ENCODE measurements around the gene EXOC2.

The EXOC2 gene

GRCh38 chr6:528989-529388 is 163.9 kb downstream of the EXOC2 start:
- H3K9me2 ChIP-seq (replicated peaks; ENCODE audit: control insufficient read depth, low read length) = no peaks in the 10 kb centered on the region
- H3K27ac ChIP-seq (ENCODE audit: low read depth, low read length) = no peak overlapping the region
- H3K4me3 ChIP-seq (ENCODE audit: low read length) = no peak overlapping the region
- H3K4me1 ChIP-seq (ENCODE audit: control insufficient read depth, low read length) = no peaks in the 10 kb centered on the region
- no peaks in the 10 kb centered on the region for H3K9me3 ChIP-seq (ENCODE audit: control insufficient read depth, insufficient read depth, low read length)
- H3K27me3 ChIP-seq (ENCODE audit: control insufficient read depth, low read length) = no peaks in the 10 kb centered on the region
- H3K36me3 ChIP-seq (ENCODE audit: control insufficient read depth, low read length) = peaks cover 2% of the 10 kb centered on the region; the same call in 1 of the 2 replicates
- TF ChIP-seq CTCF (IDR thresholded peaks at IDR 0.05; ENCODE audit: low read depth, low read length, poor library complexity, severe bottlenecking) (no peak), EZH2phosphoT487 (IDR thresholded peaks at IDR 0.05; ENCODE audit: borderline replicate concordance, low read length) (no peak)
- no peaks in the 10 kb centered on the region for H4K20me1 ChIP-seq (ENCODE audit: control insufficient read depth, insufficient read depth, low read depth, low read length)
- H3K79me2 ChIP-seq (ENCODE audit: control insufficient read depth, low read length) = no peaks in the 10 kb centered on the region
- no peaks in the 10 kb centered on the region for H3F3A ChIP-seq (ENCODE audit: control insufficient read depth, insufficient read depth)
- no peak overlapping the region for H3K4me2 ChIP-seq (ENCODE audit: low read length)

DNA sequence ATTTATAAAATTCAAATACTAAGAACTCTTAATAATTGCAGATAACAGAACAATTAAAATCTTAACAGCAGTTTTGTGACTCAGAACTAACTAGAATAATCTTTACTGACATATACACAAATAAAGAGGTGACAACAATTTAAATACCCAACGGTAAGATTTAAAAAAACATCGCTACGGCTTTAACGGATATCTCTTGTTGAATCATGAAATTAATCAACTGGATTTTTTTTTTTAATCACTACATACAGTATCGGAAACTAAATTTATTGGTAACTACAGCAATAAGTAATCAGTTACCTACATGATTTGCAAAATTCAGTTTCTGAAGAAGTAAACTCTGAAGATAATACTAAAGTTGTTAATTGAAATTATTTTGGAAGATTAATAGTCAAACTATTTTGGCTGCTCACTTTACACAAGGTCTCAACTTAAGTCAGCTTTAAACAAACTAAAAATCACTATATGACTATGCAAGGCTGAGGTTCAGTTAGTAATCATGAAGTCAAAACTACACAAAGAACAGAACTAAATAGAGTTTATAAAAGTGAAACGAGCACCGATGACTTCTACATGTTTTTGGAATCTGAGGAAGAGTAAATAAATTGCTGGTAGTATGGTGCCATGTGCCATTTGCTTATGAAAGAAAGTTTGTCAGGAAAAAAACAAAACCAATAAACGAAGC is 164.8 kb downstream of the EXOC2 start:
- Histone ChIP-seq H3K4me3 (ENCODE audit: low read length) (no peak overlapping the region), H3K9me3 (ENCODE audit: control insufficient read depth, insufficient read depth, low read length) (no peaks in the 10 kb centered on the region), H3K4me1 (ENCODE audit: control insufficient read depth, low read length) (no peaks in the 10 kb centered on the region), H4K20me1 (ENCODE audit: control insufficient read depth, insufficient read depth, low read depth, low read length) (no peaks in the 10 kb centered on the region), H3K4me2 (ENCODE audit: low read length) (no peak overlapping the region), H3F3A (ENCODE audit: control insufficient read depth, insufficient read depth) (no peaks in the 10 kb centered on the region), H3K79me2 (ENCODE audit: control insufficient read depth, low read length) (no peaks in the 10 kb centered on the region), H3K9me2 (replicated peaks; ENCODE audit: control insufficient read depth, low read length) (no peaks in the 10 kb centered on the region), H3K27ac (ENCODE audit: low read depth, low read length) (no peak overlapping the region), H3K27me3 (ENCODE audit: control insufficient read depth, low read length) (no peaks in the 10 kb centered on the region), H3K36me3 (ENCODE audit: control insufficient read depth, low read length) (peaks cover 2% of the 10 kb centered on the region; the same call in 1 of the 2 replicates)
- TF ChIP-seq EZH2phosphoT487 (IDR thresholded peaks at IDR 0.05; ENCODE audit: borderline replicate concordance, low read length) = no peak
- TF ChIP-seq CTCF (IDR thresholded peaks at IDR 0.05; ENCODE audit: low read depth, low read length, poor library complexity, severe bottlenecking) = no peak

DNA sequence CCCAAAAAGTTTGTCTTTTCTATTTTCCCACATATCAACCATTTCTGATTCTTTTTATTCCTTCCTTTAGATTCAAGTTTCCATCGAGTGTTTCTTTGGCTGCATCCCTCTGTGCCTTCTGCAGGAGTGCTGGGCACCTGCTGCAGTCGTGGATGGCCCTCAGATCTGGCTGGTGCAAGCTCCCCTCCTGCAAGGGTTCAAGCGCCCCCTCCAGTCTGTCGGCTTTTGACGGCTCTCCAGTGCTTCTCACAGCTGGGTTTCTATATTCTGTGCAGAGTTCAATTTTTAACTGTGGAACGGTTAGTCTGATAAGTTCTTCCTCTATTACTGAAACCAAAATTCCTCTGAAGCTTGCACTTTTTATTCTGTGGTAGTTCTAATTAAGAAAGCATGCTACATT is 168.1 kb downstream of the EXOC2 start:
- Histone ChIP-seq H3F3A (ENCODE audit: control insufficient read depth, insufficient read depth) (no peaks in the 10 kb centered on the region), H3K79me2 (ENCODE audit: control insufficient read depth, low read length) (no peaks in the 10 kb centered on the region), H3K36me3 (ENCODE audit: control insufficient read depth, low read length) (peaks cover 2% of the 10 kb centered on the region; the same call in 1 of the 2 replicates), H3K27me3 (ENCODE audit: control insufficient read depth, low read length) (no peaks in the 10 kb centered on the region), H3K4me2 (ENCODE audit: low read length) (no peak overlapping the region), H3K27ac (ENCODE audit: low read depth, low read length) (no peak overlapping the region), H3K4me3 (ENCODE audit: low read length) (no peak overlapping the region), H4K20me1 (ENCODE audit: control insufficient read depth, insufficient read depth, low read depth, low read length) (no peaks in the 10 kb centered on the region), H3K9me3 (ENCODE audit: control insufficient read depth, insufficient read depth, low read length) (peaks cover 9% of the 10 kb centered on the region; the same call in 1 of the 2 replicates), H3K9me2 (replicated peaks; ENCODE audit: control insufficient read depth, low read length) (no peaks in the 10 kb centered on the region), H3K4me1 (ENCODE audit: control insufficient read depth, low read length) (no peaks in the 10 kb centered on the region)
- TF ChIP-seq EZH2phosphoT487 (IDR thresholded peaks at IDR 0.05; ENCODE audit: borderline replicate concordance, low read length) = no peak
- no peak for TF ChIP-seq CTCF (IDR thresholded peaks at IDR 0.05; ENCODE audit: low read depth, low read length, poor library complexity, severe bottlenecking)

Measured in DOHH2 (cell line).